AG04450 (cell line): ENCODE measurements around the gene NFS1. TPM values are rescaled to one million over a fixed set of nuclear protein-coding genes. Genes with fewer than 3 reads are reported as not detected.

Experiments used
- CTCF ChIA-PET: fragments of 300-600, 350-600 bp; formaldehyde crosslinking; extraction: SDS; loops from one replicate; lab custom pipeline; 2022; ENCODE audit warnings: antibody characterized with exemption, inconsistent platforms; lab: Charles Lee
- POLR2A ChIA-PET: fragments of 350-600 bp; formaldehyde crosslinking; extraction: SDS; loops from one replicate; lab custom pipeline; 2021; ENCODE audit warnings: antibody characterized with exemption, inconsistent platforms; lab: Yijun Ruan, JAX
- DNase-seq: peaks from one replicate; pipeline ENCODE4 v3.0.0-alpha.2; 2011; ENCODE audit warnings: low read depth, low spot score
- H3K27ac ChIP-seq: one replicate; pipeline ENCODE4 v1.5.1; 2012; ENCODE audit warnings: low read depth, low read length, control low read depth
- H3K27me3 ChIP-seq: one replicate; pipeline ENCODE4 v1.6.0; 2012; ENCODE audit warnings: low read length; ENCODE audit not compliant: control insufficient read depth, insufficient read depth
- H3K4me3 ChIP-seq: 2 replicates; pipeline ENCODE4 v1.5.1; 2011; ENCODE audit warnings: mild to moderate bottlenecking, low read depth, low read length, control low read depth
- H3K9me3 ChIP-seq: 2 replicates; pipeline ENCODE4 v1.5.1; 2012; ENCODE audit warnings: low read length; ENCODE audit not compliant: control insufficient read depth, insufficient read depth
- CTCF ChIP-seq: IDR thresholded peaks from 2 replicates; pipeline ENCODE4 v1.5.1; 2011; ENCODE audit warnings: low read depth, low read length, control low read depth, inconsistent platforms
- polyA plus RNA-seq: library from polyadenylated mRNA; depleted of rRNA; stranded (reverse); fragments of >200 nt; gene quantifications from 2 replicates; pipeline ENCODE4 v1.2.3, GENCODE V29; 2011; rRNA removed
- small RNA-seq: library from RNA; depleted of rRNA; stranded (forward); fragments of <200 nt; gene quantifications from one replicate; pipeline ENCODE3, GENCODE V24; 2012; ENCODE audit warnings: low read depth; ENCODE audit not compliant: insufficient read length

NFS1 gene
- polyA plus RNA-seq, 1 experiment = 44.4 TPM

DNA sequence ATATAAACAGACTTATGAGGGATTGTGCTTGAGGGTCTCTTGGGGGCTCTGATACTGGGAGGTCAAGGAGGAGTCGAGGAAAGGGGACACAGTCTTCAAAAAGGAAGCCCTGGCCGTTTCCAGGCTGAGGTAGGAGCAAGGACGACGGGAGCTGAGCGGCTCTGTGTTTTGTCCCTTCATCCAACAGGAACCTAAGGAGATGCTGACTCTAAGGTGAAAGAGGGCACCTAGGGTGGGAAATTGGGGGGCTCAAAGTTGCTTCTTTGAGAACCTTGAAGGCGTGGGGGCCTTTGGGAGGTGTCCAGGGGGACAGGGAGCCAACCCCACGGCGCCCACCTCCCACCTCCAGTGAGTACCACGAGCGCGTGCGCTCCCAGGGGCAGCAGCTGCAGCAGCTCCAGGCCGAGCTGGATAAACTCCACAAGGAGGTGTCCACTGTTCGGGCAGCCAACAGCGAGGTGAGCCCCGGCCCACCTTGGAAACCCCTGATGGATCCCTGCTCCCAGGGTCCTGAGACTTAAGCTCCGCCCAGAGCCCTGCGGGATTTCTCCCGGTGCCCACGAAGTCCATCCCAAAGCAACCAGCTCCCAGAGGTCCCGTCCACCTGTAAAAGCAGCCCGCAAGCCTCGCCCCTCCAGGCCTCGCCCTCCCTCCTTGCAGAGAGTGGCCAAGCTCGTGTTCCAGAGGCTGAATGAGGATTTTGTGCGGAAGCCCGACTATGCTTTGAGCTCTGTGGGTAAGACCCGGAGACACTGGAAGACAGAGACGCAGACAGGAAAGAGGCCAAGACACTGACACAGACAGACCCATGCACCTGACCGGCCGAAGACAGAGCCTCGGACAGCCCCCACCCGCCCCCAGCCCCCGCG lies 80.7 kb downstream of the NFS1 start:
- Histone ChIP-seq H3K4me3 (peak overlapping the region; percentile 64), H3K27ac (no peak overlapping the region), H3K27me3 (no peaks in the 10 kb centered on the region), H3K9me3 (no peaks in the 10 kb centered on the region; the same call in 1 of the 2 replicates)
- ChIA-PET CTCF (interaction anchor here (1.2 to 2.6 kb wide), 3 partner anchors 12 to 70 kb away, joined by 3 to 12 read pairs (median 3); no protein-coding TSS in a partner anchor), POLR2A (interaction anchor here (0.7 to 3.6 kb wide), 7 partner anchors 34 to 477 kb away, joined by 3 to 11 read pairs (median 4); partner anchors contain the start of genes CPNE1, ERGIC3, RBM12 and RBM39)
- DNase-seq = no peak
- TF ChIP-seq CTCF = no peak

Small RNA genes within 50 kb of the gene (small RNA-seq; reads per million reads assigned to genes)
- not detected for gene RNU6-759P

Other genes starting within 250 kb of the NFS1 start
- 16.8 and 21.3 TPM in 2 replicates for gene CEP250, start 243.8 kb downstream of the NFS1 start, polyA plus RNA-seq
- gene C20orf173, start 169.7 kb downstream of the NFS1 start, polyA plus RNA-seq = not detected in 2 replicates
- gene ERGIC3, start 157.3 kb downstream of the NFS1 start, polyA plus RNA-seq = 484 and 516 TPM in 2 replicates
- gene SPAG4, start 83.5 kb downstream of the NFS1 start, polyA plus RNA-seq = 1.8 and 3.6 TPM in 2 replicates
- gene CPNE1, start 34.5 kb downstream of the NFS1 start, polyA plus RNA-seq = 93.5 and 95.1 TPM in 2 replicates
- gene RBM12, start 34.5 kb downstream of the NFS1 start, polyA plus RNA-seq = 73.0 and 91.1 TPM in 2 replicates
- gene ROMO1, start 53 bp upstream of the NFS1 start, polyA plus RNA-seq = 177 and 261 TPM in 2 replicates
- gene RBM39, start 42.9 kb upstream of the NFS1 start, polyA plus RNA-seq = 144 and 162 TPM in 2 replicates
- 25.8 and 30.6 TPM in 2 replicates for gene PHF20, start 72.7 kb upstream of the NFS1 start, polyA plus RNA-seq